BLaER1 treated with 17β-estradiol and CSF1 and Interleukin-3, amounts not matched to agents 10 nM and 100 nM (cell line): ENCODE results near the gene CACNA1E.
"Not testable (repeated sequence)": the region's sequence is repeated elsewhere in the genome, so short reads cannot be mapped to it uniquely, and the experiment has no call there.

Source experiments
- H3K27ac ChIP-seq, 11 experiments: shearing (Covaris generic); formaldehyde crosslinking; 2 replicates each; pipeline ENCODE4 v1.8.1; 2022
- H3K27me3 ChIP-seq, 11 experiments: shearing (Covaris generic); formaldehyde crosslinking; 2 replicates each; pipeline ENCODE4 v1.8.1; 2022
- H3K36me3 ChIP-seq, 11 experiments: shearing (Covaris generic); formaldehyde crosslinking; 2 replicates each; pipeline ENCODE4 v1.8.1; 2022
- H3K4me1 ChIP-seq, 10 experiments: shearing (Covaris generic); formaldehyde crosslinking; 2 replicates each; pipeline ENCODE4 v1.8.1; 2022
- H3K4me2 ChIP-seq, 11 experiments: shearing (Covaris generic); formaldehyde crosslinking; 2 replicates each; pipeline ENCODE4 v1.8.1; 2022
- H3K4me3 ChIP-seq, 10 experiments: shearing (Covaris generic); formaldehyde crosslinking; 2 replicates each; pipeline ENCODE4 v1.8.1; 2022
- H3K9ac ChIP-seq, 11 experiments: shearing (Covaris generic); formaldehyde crosslinking; 2 replicates each; pipeline ENCODE4 v1.8.1; 2022
- H3K9me3 ChIP-seq, 11 experiments: shearing (Covaris generic); formaldehyde crosslinking; replicated peaks in 1 of 11; 2 replicates each; pipeline ENCODE4 v1.8.1; 2022
- H4K20me1 ChIP-seq, 11 experiments: shearing (Covaris generic); formaldehyde crosslinking; 2 replicates each; pipeline ENCODE4 v1.8.1; 2022
- Cebpa-rat ChIP-seq, 11 experiments: shearing (Covaris generic); IDR thresholded peaks; 2 replicates each; pipeline ENCODE4 v1.8.1; 2022

Gene CACNA1E

DNA sequence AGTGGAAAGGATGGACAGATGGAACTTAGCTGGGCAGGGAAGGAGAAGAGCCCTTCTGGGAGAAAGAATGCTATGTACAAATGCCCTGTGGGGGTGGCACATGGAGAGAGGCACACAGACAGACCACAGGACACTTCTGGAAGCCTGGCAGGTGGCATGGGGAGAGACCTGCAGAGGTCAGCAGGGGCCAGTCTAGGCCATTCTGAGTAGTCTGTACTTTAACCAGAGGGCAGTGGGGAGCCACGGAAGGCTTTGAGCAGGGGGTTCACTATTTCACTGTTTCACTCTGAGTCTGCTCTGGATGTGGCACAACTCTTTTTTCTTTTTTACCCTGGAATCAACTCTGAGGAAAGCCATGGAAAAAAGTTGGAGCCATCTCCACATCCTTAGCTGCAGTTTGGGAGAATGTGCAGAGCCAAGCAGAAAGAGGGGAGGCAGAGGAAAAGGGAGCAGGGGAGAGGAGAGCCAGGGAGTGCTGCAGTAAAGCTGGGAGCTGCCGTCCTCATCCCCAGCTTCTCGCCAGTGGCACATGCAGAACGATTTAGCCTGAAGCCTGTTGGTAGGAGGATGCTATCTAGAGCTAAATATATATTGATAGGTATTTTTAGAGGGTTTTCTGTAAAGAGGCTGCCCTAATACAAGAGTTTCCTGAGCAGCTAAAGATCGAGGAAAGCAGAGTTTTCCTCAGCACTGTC lies 34.0 kb downstream of the CACNA1E start:
- Histone ChIP-seq H3K4me2 (no peak overlapping the region), H3K9ac (no peak overlapping the region), H3K4me1 (peaks cover 0 to 17% (median 2%) of the 10 kb centered on the region in 10 experiments; a peak in 7 of 20 replicates), H3K27me3 (no peaks in the 10 kb centered on the region), H3K4me3 (no peak overlapping the region), H3K27ac (no peak overlapping the region), H3K36me3 (no peaks in the 10 kb centered on the region), H4K20me1 (no peaks in the 10 kb centered on the region), H3K9me3 (no peaks in the 10 kb centered on the region)
- TF ChIP-seq Cebpa-rat (IDR thresholded peaks at IDR 0.05), result no peak

DNA sequence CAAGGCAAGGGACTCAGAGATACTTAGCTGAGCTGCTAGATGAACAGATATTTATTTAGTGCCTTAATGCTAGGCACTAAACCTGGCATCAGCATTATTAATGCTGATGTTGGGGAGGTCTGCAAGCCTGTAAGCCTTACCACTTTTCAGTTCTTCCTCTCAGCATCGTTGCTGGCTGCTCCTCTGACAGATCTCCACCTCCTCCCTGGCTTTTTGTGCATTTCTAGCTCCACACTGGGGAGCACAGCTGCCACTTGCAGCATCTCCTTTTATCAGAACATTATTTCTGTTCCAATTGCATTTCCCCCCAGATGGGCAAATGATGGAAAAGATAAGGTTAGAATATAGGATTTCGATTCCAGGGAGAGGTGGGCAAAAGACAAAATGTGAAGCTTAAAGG lies 34.8 kb downstream of the CACNA1E start:
- Histone ChIP-seq H3K36me3 (no peaks in the 10 kb centered on the region), H3K4me2 (no peak overlapping the region), H3K27me3 (no peaks in the 10 kb centered on the region), H3K27ac (no peak overlapping the region), H4K20me1 (no peaks in the 10 kb centered on the region), H3K4me3 (no peak overlapping the region), H3K9ac (no peak overlapping the region), H3K4me1 (peaks cover 0 to 24% (median 2%) of the 10 kb centered on the region in 10 experiments; a peak in 7 of 20 replicates), H3K9me3 (no peaks in the 10 kb centered on the region)
- TF ChIP-seq Cebpa-rat (IDR thresholded peaks at IDR 0.05), result no peak

DNA sequence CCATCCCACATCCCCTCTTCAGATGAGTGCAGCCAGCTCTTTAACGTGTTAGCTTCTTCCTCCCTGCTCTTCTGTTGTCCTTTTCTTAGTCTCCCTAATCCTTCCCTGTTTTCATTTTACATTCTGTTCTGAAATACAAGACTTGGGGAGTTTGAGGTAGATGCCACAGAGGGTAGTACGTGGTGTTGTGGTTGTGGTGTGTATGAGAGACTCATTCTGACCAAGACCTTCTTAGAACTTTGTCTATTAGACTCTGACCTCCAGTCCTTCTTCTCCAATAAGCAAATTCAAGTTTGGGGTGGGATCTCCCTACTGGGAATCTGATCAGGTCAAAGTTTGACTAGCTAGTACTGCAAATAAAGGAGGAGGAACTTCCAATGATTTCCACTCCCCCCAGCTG lies 39.5 kb downstream of the CACNA1E start:
- no peaks in the 10 kb centered on the region for H4K20me1 ChIP-seq
- no peak for TF ChIP-seq Cebpa-rat (IDR thresholded peaks at IDR 0.05)
- peak overlapping the region in 2 of 11 experiments; percentile 3 to 5; a peak in 1 of 22 replicates for H3K4me2 ChIP-seq
- no peaks in the 10 kb centered on the region for H3K36me3 ChIP-seq
- H3K27me3 ChIP-seq, result no peaks in the 10 kb centered on the region
- H3K9ac ChIP-seq, result no peak overlapping the region
- peaks cover 0 to 24% (median 0%) of the 10 kb centered on the region in 10 experiments; a peak in 7 of 20 replicates for H3K4me1 ChIP-seq
- H3K4me3 ChIP-seq, result no peak overlapping the region
- H3K9me3 ChIP-seq, result peaks cover 0 to 14% (median 7%) of the 10 kb centered on the region in 11 experiments; a peak in 9 of 22 replicates
- no peak overlapping the region for H3K27ac ChIP-seq

DNA sequence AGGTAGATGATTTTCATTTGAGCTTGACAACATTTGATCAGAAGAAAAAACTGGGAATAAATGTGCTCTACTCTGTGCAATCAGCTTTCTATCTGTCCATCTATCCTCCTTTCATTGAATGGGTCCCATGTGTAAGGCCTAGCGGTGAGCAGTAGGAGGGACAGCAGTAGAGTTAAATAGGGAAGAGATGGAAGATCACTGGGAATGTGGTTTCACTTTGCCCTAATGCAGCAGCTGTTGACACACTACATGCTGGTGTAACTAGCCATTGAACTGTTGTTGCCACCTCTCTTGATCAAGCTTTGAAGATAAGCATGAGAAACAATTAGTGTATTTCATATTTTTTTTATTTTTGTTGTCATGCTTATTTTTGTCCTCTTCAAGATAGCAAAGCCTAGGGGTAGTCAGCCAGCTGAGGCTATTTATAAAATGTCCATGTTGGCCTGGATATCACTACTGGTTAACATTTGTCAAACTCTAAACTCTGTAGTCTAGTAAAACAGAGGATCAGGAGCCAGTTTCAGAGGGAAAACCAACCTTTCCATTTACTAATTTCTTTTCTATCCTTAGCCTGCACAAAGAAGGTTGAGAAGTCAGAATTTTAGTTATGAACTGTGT lies 41.9 kb downstream of the CACNA1E start:
- TF ChIP-seq Cebpa-rat (IDR thresholded peaks at IDR 0.05), result no peak
- no peak overlapping the region for H3K27ac ChIP-seq
- no peak overlapping the region for H3K9ac ChIP-seq
- H3K36me3 ChIP-seq, result no peaks in the 10 kb centered on the region
- peaks cover 0 to 24% (median 0%) of the 10 kb centered on the region in 10 experiments; a peak in 7 of 20 replicates for H3K4me1 ChIP-seq
- no peak overlapping the region for H3K4me2 ChIP-seq
- peaks cover 22 to 37% (median 25%) of the 10 kb centered on the region in 11 experiments for H3K9me3 ChIP-seq
- no peak overlapping the region for H3K4me3 ChIP-seq
- H4K20me1 ChIP-seq, result no peaks in the 10 kb centered on the region
- no peaks in the 10 kb centered on the region for H3K27me3 ChIP-seq

DNA sequence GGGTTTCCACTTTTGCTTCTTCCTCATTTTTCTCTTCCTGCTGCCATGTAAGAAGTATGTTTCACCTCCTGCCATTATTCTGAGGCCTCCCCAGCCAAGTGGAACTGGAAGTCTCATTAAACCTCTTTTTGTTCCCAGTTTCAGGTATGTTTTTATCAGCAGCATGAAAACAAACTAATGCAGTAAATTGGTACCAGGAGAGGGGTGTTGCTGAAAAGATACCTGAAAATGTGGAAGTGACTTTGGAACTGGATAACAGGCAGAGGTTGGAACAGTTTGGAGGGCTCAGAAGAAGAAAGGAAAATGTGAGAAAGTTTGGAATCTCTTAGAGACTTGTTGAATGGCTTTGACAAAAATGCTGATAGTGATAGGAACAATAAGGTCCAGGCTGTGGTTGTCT lies 44.9 kb downstream of the CACNA1E start:
- H3K27me3 ChIP-seq, H3K27ac ChIP-seq, H3K4me1 ChIP-seq: not testable (repeated sequence)

DNA sequence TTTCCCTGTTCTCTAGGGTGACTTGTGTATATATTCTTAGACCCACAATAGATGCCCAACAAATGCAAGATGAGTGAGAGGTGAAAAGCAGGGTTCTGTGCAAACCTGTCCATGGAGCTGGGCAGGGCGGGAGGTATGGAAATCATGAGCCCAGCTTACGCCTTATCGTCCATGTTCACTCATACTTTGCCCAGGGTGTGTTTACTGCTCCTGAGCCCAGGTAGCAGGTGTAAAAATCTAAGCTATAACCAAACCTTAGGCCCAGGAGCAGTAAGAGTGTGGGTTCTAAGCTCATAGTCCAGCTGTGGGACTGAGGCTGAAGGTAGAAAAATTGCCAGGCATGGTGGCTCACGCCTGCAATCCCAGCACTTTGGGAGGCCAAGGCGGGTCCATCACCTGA lies 48.1 kb downstream of the CACNA1E start:
- no peaks in the 10 kb centered on the region for H3K36me3 ChIP-seq
- no peak overlapping the region for H3K9ac ChIP-seq
- no peak overlapping the region for H3K4me3 ChIP-seq
- no peak for TF ChIP-seq Cebpa-rat (IDR thresholded peaks at IDR 0.05)
- peaks cover 0 to 12% (median 0%) of the 10 kb centered on the region in 10 experiments; a peak in 3 of 20 replicates for H3K4me1 ChIP-seq
- no peaks in the 10 kb centered on the region for H4K20me1 ChIP-seq
- H3K9me3 ChIP-seq, result peaks cover 23 to 40% (median 27%) of the 10 kb centered on the region in 11 experiments
- H3K4me2 ChIP-seq, result no peak overlapping the region
- no peak overlapping the region for H3K27ac ChIP-seq
- H3K27me3 ChIP-seq, result no peaks in the 10 kb centered on the region

More for the DNA sequence above, 44.9 kb downstream of the CACNA1E start:
- H3K36me3 ChIP-seq, H4K20me1 ChIP-seq, H3K4me3 ChIP-seq, H3K4me2 ChIP-seq, H3K9ac ChIP-seq: not testable (repeated sequence)
- H3K9me3 ChIP-seq, result peaks cover 23 to 40% (median 27%) of the 10 kb centered on the region in 11 experiments

DNA sequence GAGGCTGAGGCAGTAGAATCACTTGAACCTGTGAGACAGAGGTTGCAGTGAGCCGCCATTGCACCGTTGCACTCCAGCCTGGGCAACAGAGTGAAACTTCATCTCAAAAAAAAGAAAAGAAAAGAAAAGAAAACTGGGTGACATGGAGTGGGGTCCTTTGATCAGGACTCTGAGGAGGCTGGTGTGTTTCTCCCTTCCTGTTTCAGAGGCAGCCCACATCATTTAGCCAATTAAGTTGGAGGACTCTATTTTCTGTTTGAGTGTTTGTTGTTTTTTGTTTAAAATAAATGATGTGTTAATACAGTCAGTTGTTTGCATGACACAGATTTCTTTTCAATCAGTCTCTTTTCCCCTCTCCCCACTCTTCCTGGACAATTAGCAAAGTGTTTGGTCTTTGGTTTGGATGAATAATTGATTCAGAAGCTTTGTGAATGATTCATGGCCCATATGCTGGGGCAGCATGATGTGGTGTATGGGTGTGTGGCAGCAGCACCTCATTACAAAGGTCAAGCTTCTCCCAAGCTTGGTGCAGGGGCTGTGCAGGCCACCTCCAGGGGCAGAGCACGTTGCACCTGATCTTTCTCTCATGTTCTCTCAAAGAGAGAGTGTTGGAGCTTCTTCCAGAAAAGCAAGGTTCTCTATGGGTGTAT lies 48.8 kb downstream of the CACNA1E start:
- Histone ChIP-seq H3K4me1 (peaks cover 0 to 18% (median 0%) of the 10 kb centered on the region in 10 experiments; a peak in 3 of 20 replicates), H3K27ac (no peak overlapping the region), H3K4me2 (no peak overlapping the region), H3K4me3 (no peak overlapping the region), H4K20me1 (no peaks in the 10 kb centered on the region), H3K27me3 (no peaks in the 10 kb centered on the region), H3K9me3 (peaks cover 23 to 34% (median 26%) of the 10 kb centered on the region in 11 experiments), H3K9ac (no peak overlapping the region), H3K36me3 (no peaks in the 10 kb centered on the region)
- TF ChIP-seq Cebpa-rat (IDR thresholded peaks at IDR 0.05), result no peak

DNA sequence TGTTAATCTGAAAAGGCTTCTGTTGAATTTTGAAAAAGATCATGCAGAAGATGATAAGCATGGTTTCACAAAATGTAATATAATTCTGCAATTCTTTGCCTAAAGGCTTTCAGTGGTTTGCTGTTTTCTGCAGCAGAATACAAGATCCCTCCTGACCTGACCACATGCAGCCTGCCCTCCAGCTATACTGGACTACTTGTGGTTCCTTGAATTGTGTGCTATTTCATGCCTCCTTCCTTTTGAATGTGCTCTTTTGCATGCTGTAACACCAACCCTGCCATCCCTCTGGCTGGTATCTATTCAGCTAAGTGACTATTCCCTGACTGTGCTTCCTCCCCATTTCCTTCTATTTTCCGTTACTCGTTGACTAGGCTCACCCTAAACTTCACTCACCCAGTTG lies 55.5 kb downstream of the CACNA1E start:
- no peak overlapping the region for H3K9ac ChIP-seq
- H3K36me3 ChIP-seq, result no peaks in the 10 kb centered on the region
- peaks cover 0 to 18% (median 0%) of the 10 kb centered on the region in 10 experiments; a peak in 3 of 20 replicates for H3K4me1 ChIP-seq
- H3K9me3 ChIP-seq, result peaks cover 0 to 24% (median 0%) of the 10 kb centered on the region in 11 experiments; a peak in 5 of 22 replicates
- TF ChIP-seq Cebpa-rat (IDR thresholded peaks at IDR 0.05), result no peak
- no peak overlapping the region for H3K27ac ChIP-seq
- H3K4me3 ChIP-seq, result no peak overlapping the region
- no peak overlapping the region for H3K4me2 ChIP-seq
- H4K20me1 ChIP-seq, result no peaks in the 10 kb centered on the region
- no peaks in the 10 kb centered on the region for H3K27me3 ChIP-seq

DNA sequence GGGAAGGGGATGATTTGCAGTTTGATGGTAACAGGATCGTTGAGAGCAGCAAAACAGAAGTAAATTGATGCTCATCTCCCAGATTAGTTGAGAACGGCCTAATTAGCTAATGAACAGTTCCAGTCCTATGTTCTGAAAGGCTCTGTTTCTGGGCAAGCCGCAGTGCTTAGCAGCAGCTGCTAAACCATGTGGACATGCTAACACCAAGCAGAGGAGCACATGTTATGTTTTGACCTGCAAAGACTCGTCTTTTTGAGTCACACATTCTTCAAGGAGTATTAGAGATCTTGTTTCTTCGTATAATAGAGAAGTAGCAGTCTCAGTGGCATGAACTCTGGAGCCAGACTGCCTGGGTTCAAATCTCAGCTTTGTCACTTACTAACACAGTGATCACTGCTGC lies 58.1 kb downstream of the CACNA1E start:
- Histone ChIP-seq H3K4me3 (no peak overlapping the region), H3K4me2 (no peak overlapping the region), H3K4me1 (peaks cover 0 to 6% (median 0%) of the 10 kb centered on the region in 10 experiments; a peak in 2 of 20 replicates), H3K27me3 (no peaks in the 10 kb centered on the region), H3K27ac (no peak overlapping the region), H3K9ac (no peak overlapping the region), H3K9me3 (peaks cover 0 to 24% (median 0%) of the 10 kb centered on the region in 11 experiments; a peak in 5 of 22 replicates), H3K36me3 (no peaks in the 10 kb centered on the region), H4K20me1 (no peaks in the 10 kb centered on the region)
- TF ChIP-seq Cebpa-rat (IDR thresholded peaks at IDR 0.05), result no peak
